ENCODE measurements around the gene EDAR. TPM values are rescaled to one million over a fixed set of nuclear protein-coding genes. Genes with fewer than 3 reads are reported as not detected.

EDAR gene
- total and polyA plus RNA-seq, 2 of the 8 experiments (the other 6 are each of a cell fraction or from before 2014, with no cell fraction given): not detected

GRCh38 chr2:108937367-108938017 lies 51.5 kb downstream of the EDAR start (continued):
- TF ChIP-seq MAFK (IDR thresholded peaks at IDR 0.05; ENCODE audit: low read depth, low read length): no peak

All from H1 (cell line).